ENCODE results near the gene F7. TPM values are rescaled to one million over a fixed set of nuclear protein-coding genes. Genes with fewer than 3 reads are reported as not detected.

F7 gene
- total and polyA plus RNA-seq, 2 donors (not counting 3 experiments of a cell fraction or from before 2014, with no cell fraction given): not detected

DNA sequence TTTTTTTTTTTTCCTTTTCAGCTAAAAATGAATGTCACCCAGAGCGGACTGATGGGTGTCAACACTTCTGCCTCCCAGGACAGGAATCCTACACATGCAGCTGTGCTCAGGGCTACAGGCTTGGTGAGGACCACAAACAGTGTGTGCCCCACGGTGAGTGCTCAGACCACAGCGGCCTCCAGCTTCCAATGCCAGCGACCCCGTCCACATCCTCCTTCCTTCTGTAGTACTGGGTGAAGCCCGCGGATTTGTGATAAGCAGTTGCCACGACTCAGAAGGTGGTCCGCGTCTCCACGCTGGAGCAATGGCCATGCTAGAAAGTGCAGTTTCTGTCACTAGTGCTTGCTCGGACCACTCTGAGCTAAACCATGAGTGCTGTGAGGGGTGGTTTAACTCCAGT lies 58.9 kb downstream of the F7 start:
- intact Hi-C loops (cut with micrococcal nuclease) (no loop called here), dilution Hi-C loops (cut with MboI; ENCODE audit: extremely low pct_ligation_motif_present, low sequenced_read_pairs) (no loop called here)
- BruUV-seq (replicated peaks): no TSS peak
- FAIRE-seq (no peak), DNase-seq (ENCODE audit: low read depth, low spot score) (no peak)
- Histone ChIP-seq H4K20me1 (replicated peaks; ENCODE audit: control insufficient read depth, extremely low read depth, insufficient read depth, low read length) (no peaks in the 10 kb centered on the region), H3K36me3 (ENCODE audit: control insufficient read depth in 2 of 2, extremely low read depth in 1 of 2, insufficient read depth in 2 of 2, low read length in 2 of 2) (no peaks in the 10 kb centered on the region), H3K9ac (replicated peaks; ENCODE audit: extremely low read depth, insufficient read depth, low read length) (no peak overlapping the region), H3K4me2 (ENCODE audit: insufficient read depth, low read length) (no peak overlapping the region), H3K27ac (ENCODE audit: insufficient read depth, low read depth, low read length) (no peak overlapping the region), H3K27me3 (ENCODE audit: control insufficient read depth in 2 of 2, insufficient read depth in 2 of 2, low read length in 2 of 2) (peaks cover 0 to 2% of the 10 kb centered on the region in 2 experiments), H3K4me1 (ENCODE audit: control insufficient read depth, extremely low read depth, insufficient read depth, low read length) (peaks cover 6% of the 10 kb centered on the region), H3K4me3 (replicated peaks in 1 of 3; ENCODE audit: insufficient read depth in 1 of 3, low read depth in 1 of 3, low read length in 3 of 3) (no peak overlapping the region), H2AFZ (ENCODE audit: low read depth, low read length) (no peak overlapping the region), H3K9me3 (replicated peaks; ENCODE audit: control insufficient read depth, insufficient read depth, low read length) (no peaks in the 10 kb centered on the region), H3K79me2 (ENCODE audit: control insufficient read depth, insufficient read depth, low read length) (no peaks in the 10 kb centered on the region), H3K9me1 (replicated peaks; ENCODE audit: control insufficient read depth, extremely low read depth, insufficient read depth, low read length) (no peaks in the 10 kb centered on the region)
- TF ChIP-seq FOS (IDR thresholded peaks at IDR 0.05; ENCODE audit: borderline replicate concordance, insufficient read depth, low read length): no peak
- TF ChIP-seq GATA2 (IDR thresholded peaks at IDR 0.05; ENCODE audit: insufficient read depth, insufficient read length, low read depth, low read length): no peak
- no peak for TF ChIP-seq POLR2AphosphoS5 (IDR thresholded peaks at IDR 0.05; ENCODE audit: insufficient read depth, low read depth, low read length)
- no peak for TF ChIP-seq MYC (IDR thresholded peaks at IDR 0.05; ENCODE audit: low read depth, low read length)
- no peak for TF ChIP-seq MAX (IDR thresholded peaks at IDR 0.05; ENCODE audit: insufficient read depth, insufficient read length)
- TF ChIP-seq, protein P1, sequence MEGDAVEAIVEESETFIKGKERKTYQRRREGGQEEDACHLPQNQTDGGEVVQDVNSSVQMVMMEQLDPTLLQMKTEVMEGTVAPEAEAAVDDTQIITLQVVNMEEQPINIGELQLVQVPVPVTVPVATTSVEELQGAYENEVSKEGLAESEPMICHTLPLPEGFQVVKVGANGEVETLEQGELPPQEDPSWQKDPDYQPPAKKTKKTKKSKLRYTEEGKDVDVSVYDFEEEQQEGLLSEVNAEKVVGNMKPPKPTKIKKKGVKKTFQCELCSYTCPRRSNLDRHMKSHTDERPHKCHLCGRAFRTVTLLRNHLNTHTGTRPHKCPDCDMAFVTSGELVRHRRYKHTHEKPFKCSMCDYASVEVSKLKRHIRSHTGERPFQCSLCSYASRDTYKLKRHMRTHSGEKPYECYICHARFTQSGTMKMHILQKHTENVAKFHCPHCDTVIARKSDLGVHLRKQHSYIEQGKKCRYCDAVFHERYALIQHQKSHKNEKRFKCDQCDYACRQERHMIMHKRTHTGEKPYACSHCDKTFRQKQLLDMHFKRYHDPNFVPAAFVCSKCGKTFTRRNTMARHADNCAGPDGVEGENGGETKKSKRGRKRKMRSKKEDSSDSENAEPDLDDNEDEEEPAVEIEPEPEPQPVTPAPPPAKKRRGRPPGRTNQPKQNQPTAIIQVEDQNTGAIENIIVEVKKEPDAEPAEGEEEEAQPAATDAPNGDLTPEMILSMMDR (IDR thresholded peaks at IDR 0.05; ENCODE audit: extremely low read depth in 1 of 2, insufficient read depth in 1 of 2, low read depth in 1 of 2, low read length in 2 of 2): no peak
- TF ChIP-seq POLR2A (IDR thresholded peaks at IDR 0.05; ENCODE audit: low read depth, low read length): no peak
- no peak for TF ChIP-seq JUN (IDR thresholded peaks at IDR 0.05; ENCODE audit: borderline replicate concordance, insufficient read depth, insufficient read length, low read depth)
- TF ChIP-seq EZH2 (IDR thresholded peaks at IDR 0.05; ENCODE audit: borderline replicate concordance, low read depth, low read length, severe bottlenecking): no peak
- CTCF ChIA-PET: no interaction called here
- POLR2A ChIA-PET: no interaction called here
